Neuronal stem cell (in vitro differentiated cells): ENCODE results near the gene CD3E.

Experiments used
- DNase-seq: peaks from one replicate; pipeline ENCODE4 v3.0.0-alpha.2; 2013; ENCODE audit warnings: low spot score
- H2AFZ ChIP-seq: one replicate; pipeline ENCODE4 v1.6.1; 2013; ENCODE audit warnings: mild to moderate bottlenecking, low read length, inconsistent platforms
- H2AK5ac ChIP-seq: 2 replicates; pipeline ENCODE4 v1.6.1; 2013; ENCODE audit warnings: low read depth, mild to moderate bottlenecking, inconsistent platforms, low read length, moderate library complexity, mixed read lengths
- H2BK120ac ChIP-seq: 2 replicates; pipeline ENCODE4 v1.6.1; 2013; ENCODE audit warnings: low read depth, mild to moderate bottlenecking, inconsistent platforms, low read length, moderate library complexity, mixed read lengths
- H2BK12ac ChIP-seq: one replicate; pipeline ENCODE4 v1.6.1; 2013; ENCODE audit warnings: low read length, inconsistent platforms
- H2BK15ac ChIP-seq: 2 replicates; pipeline ENCODE4 v1.6.1; 2013; ENCODE audit warnings: mild to moderate bottlenecking, low read length, inconsistent platforms, mixed read lengths
- H2BK5ac ChIP-seq: one replicate; pipeline ENCODE4 v1.6.1; 2013; ENCODE audit warnings: inconsistent platforms, mild to moderate bottlenecking, low read length, moderate library complexity
- H3K14ac ChIP-seq: one replicate; pipeline ENCODE4 v1.6.1; 2013; ENCODE audit warnings: low read length, inconsistent platforms
- H3K18ac ChIP-seq: 2 replicates; pipeline ENCODE4 v1.6.1; 2013; ENCODE audit warnings: low read length, inconsistent platforms
- H3K23ac ChIP-seq: 2 replicates; pipeline ENCODE4 v1.6.1; 2013; ENCODE audit warnings: low read depth, mild to moderate bottlenecking, mixed read lengths, low read length, inconsistent platforms; ENCODE audit not compliant: poor library complexity
- H3K27ac ChIP-seq: replicated peaks from 3 replicates; pipeline ENCODE4 v1.5.1; 2013; ENCODE audit warnings: low read length, inconsistent platforms
- H3K27me3 ChIP-seq, 3 experiments: 2 replicates each; pipeline ENCODE4 v1.6.1; 2013; ENCODE audit warnings: low read length in 3 of 3, mild to moderate bottlenecking in 2 of 3, inconsistent platforms in 1 of 3, low read depth in 1 of 3, mixed read lengths in 1 of 3, moderate library complexity in 1 of 3; ENCODE audit not compliant: control insufficient read depth in 3 of 3, insufficient read depth in 3 of 3
- H3K36me3 ChIP-seq, 2 donors: replicated peaks in 1 of 2; 2 replicates each; pipeline ENCODE4 v1.6.1; 2013; ENCODE audit warnings: low read length in 2 of 2; ENCODE audit not compliant: control insufficient read depth in 2 of 2, insufficient read depth in 2 of 2
- H3K4ac ChIP-seq: 2 replicates; pipeline ENCODE4 v1.6.1; 2013; ENCODE audit warnings: inconsistent platforms, mild to moderate bottlenecking, low read length, moderate library complexity
- H3K4me1 ChIP-seq, 2 donors: 1 replicate in 1 of 2; 2 replicates in 1 of 2; pipeline ENCODE4 v1.6.1; 2013; ENCODE audit warnings: low read length in 2 of 2, low read depth in 1 of 2; ENCODE audit not compliant: control insufficient read depth in 2 of 2, insufficient read depth in 1 of 2
- H3K4me2 ChIP-seq: one replicate; pipeline ENCODE4 v1.6.1; 2013; ENCODE audit warnings: mild to moderate bottlenecking, low read length, inconsistent platforms; ENCODE audit not compliant: insufficient read depth, poor library complexity, severe bottlenecking
- H3K4me3 ChIP-seq, 2 donors: 2 replicates each; pipeline ENCODE4 v1.5.1; 2013; ENCODE audit warnings: low read length in 2 of 2, mild to moderate bottlenecking in 2 of 2, inconsistent platforms in 1 of 2, moderate library complexity in 1 of 2
- H3K79me1 ChIP-seq: one replicate; pipeline ENCODE4 v1.6.1; 2013; ENCODE audit warnings: low read depth, mild to moderate bottlenecking, inconsistent platforms, low read length, moderate library complexity
- H3K9ac ChIP-seq: one replicate; pipeline ENCODE4 v1.6.1; 2013; ENCODE audit warnings: mild to moderate bottlenecking, low read depth, low read length, inconsistent platforms; ENCODE audit not compliant: poor library complexity
- H3K9me3 ChIP-seq, 2 donors: replicated peaks in 1 of 2; 2 replicates each; pipeline versions ENCODE3 to v1.6.1; 2013; ENCODE audit warnings: low read length in 2 of 2, mild to moderate bottlenecking in 2 of 2, inconsistent platforms in 1 of 2, low read depth in 1 of 2, mixed read lengths in 1 of 2, moderate library complexity in 1 of 2; ENCODE audit not compliant: control insufficient read depth in 2 of 2, insufficient read depth in 1 of 2
- H4K8ac ChIP-seq: one replicate; pipeline ENCODE4 v1.6.1; 2013; ENCODE audit warnings: low read depth, mild to moderate bottlenecking, inconsistent platforms, low read length, moderate library complexity
- H4K91ac ChIP-seq: one replicate; pipeline ENCODE4 v1.6.1; 2013; ENCODE audit warnings: low read length, low read depth, mild to moderate bottlenecking, inconsistent platforms; ENCODE audit not compliant: poor library complexity
- WGBS, 2 donors: extraction: QIAGEN DNeasy Blood & Tissue Kit; methylation state at CpG; one replicate each; pipeline ENCODE4 v1.1.7; 2013; ENCODE audit warnings: missing lambda C conversion rate in 2 of 2, mixed read lengths in 1 of 2; ENCODE audit not compliant: insufficient read length in 2 of 2, insufficient replicate concordance in 1 of 2; ENCODE audit errors: extremely low coverage in 2 of 2; 5-methylcytosine and 5-hydroxymethylcytosine counted together

The CD3E gene

DNA sequence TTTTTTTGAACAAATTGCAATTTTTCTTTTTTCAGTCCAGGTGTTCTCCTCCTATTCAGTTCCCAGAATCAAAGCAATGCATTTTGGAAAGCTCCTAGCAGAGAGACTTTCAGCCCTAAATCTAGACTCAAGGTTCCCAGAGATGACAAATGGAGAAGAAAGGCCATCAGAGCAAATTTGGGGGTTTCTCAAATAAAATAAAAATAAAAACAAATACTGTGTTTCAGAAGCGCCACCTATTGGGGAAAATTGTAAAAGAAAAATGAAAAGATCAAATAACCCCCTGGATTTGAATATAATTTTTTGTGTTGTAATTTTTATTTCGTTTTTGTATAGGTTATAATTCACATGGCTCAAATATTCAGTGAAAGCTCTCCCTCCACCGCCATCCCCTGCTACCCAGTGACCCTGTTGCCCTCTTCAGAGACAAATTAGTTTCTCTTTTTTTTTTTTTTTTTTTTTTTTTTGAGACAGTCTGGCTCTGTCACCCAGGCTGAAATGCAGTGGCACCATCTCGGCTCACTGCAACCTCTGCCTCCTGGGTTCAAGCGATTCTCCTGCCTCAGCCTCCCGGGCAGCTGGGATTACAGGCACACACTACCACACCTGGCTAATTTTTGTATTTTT, 48.7 kb downstream of the CD3E start:
- no peak overlapping the region for H3K4me2 ChIP-seq
- WGBS, 2 donors: no CpG with 5 or more reads among the region's 6 CpGs
- peaks cover 0 to 2% of the 10 kb centered on the region in 2 donors for H3K9me3 ChIP-seq
- no peaks in the 10 kb centered on the region for H3K36me3 ChIP-seq
- H3K9ac ChIP-seq: no peak overlapping the region
- no peaks in the 10 kb centered on the region for H3K79me1 ChIP-seq
- no peak overlapping the region for H2BK120ac ChIP-seq
- H3K14ac ChIP-seq: no peak overlapping the region
- no peak overlapping the region for H2AFZ ChIP-seq
- no peak overlapping the region for H3K27ac ChIP-seq
- no peak overlapping the region for H4K91ac ChIP-seq
- H2BK12ac ChIP-seq: no peak overlapping the region
- no peak overlapping the region for H4K8ac ChIP-seq
- H3K27me3 ChIP-seq: peaks cover 0 to 22% (median 5%) of the 10 kb centered on the region in 3 experiments
- no peak for DNase-seq
- H2BK15ac ChIP-seq: no peak overlapping the region
- H3K18ac ChIP-seq: no peak overlapping the region
- H3K4me3 ChIP-seq: no peak overlapping the region
- H3K23ac ChIP-seq: no peak overlapping the region
- no peak overlapping the region for H2BK5ac ChIP-seq
- H3K4ac ChIP-seq: no peak overlapping the region
- H2AK5ac ChIP-seq: no peak overlapping the region
- no peaks in the 10 kb centered on the region for H3K4me1 ChIP-seq

DNA sequence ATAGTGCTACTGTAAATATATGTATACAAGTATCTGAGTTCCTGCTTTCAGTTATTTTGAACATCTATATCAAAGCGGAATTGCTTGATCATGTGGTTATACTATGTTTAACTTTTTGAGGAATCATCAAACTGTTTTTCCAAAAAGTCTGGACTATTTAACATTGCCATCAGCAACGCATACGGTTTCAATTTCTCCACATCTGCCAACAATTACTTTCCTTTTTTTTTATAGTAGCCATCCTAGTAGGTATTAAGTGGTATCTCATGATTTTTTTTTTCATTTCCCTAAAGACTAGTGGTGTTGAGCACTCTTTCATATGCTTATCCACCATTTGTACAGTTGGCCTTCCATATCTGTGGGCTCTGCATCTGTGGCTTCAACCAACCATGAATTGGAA, 53.5 kb downstream of the CD3E start:
- WGBS, 2 donors: no CpG with 5 or more reads among the region's 3 CpGs
- DNase-seq: no peak
- no peak overlapping the region for H3K4me3 ChIP-seq
- H3K9me3 ChIP-seq: peaks cover 0 to 2% of the 10 kb centered on the region in 2 donors
- H3K14ac ChIP-seq: no peak overlapping the region
- no peak overlapping the region for H3K4ac ChIP-seq
- H4K8ac ChIP-seq: no peak overlapping the region
- no peak overlapping the region for H2AK5ac ChIP-seq
- H2BK15ac ChIP-seq: no peak overlapping the region
- no peak overlapping the region for H3K23ac ChIP-seq
- no peak overlapping the region for H2BK12ac ChIP-seq
- no peak overlapping the region for H3K4me2 ChIP-seq
- no peaks in the 10 kb centered on the region for H3K27me3 ChIP-seq
- H3K4me1 ChIP-seq: peaks cover 2 to 5% of the 10 kb centered on the region in 2 donors
- H2BK120ac ChIP-seq: no peak overlapping the region
- peak overlapping the region; percentile 87 for H2AFZ ChIP-seq
- no peak overlapping the region for H4K91ac ChIP-seq
- no peak overlapping the region for H3K27ac ChIP-seq
- H3K9ac ChIP-seq: no peak overlapping the region
- no peaks in the 10 kb centered on the region for H3K36me3 ChIP-seq
- H3K79me1 ChIP-seq: no peaks in the 10 kb centered on the region
- H2BK5ac ChIP-seq: no peak overlapping the region
- H3K18ac ChIP-seq: no peak overlapping the region

DNA sequence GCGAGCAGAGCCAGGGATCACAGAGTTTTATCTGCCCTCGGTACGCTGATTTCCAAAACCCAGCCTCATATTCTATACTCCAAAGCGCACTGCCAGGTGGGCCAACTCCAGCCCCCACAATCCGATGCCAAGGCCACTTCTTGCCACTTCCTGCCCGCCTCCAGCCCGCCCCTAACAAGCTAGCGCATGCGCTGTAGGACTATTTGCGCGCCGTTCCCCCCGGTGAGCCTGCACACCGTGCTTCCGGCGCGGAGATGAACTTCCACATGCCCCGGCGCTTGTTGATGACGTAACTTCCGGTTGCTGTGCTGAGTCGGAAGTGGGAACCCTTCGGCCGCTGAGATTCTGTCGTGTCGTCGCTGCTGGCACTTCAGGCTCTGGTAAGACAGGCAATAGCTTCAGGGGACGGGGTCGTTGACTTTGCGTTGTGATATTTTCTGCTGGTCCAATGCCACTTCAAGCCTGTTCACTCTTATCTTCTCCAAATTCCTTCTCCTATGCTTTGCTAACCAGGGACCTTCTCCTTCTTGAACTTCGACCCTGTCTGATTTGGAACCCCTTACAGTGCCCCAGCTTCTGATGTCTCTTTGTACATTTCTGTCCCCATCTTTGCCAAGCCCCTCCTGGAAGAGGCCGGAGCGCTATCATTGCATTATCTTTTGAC, 54.9 kb downstream of the CD3E start, which contains the start of gene UBE4A:
Gene UBE4A, plus strand, starts transcription at position 306 of the 664 bp plus-strand sequence. CDS start 5,481 bp downstream, outside the sequence.
- Histone ChIP-seq H3K4me3 (peak within 1 kb of the TSS; percentile 74 to 87), H2BK15ac (no peak within 1 kb of the TSS), H3K79me1 (no peaks in the 10 kb centered on the region), H2AFZ (peak within 1 kb of the TSS; percentile 87), H3K9ac (peak within 1 kb of the TSS; percentile 82), H3K23ac (no peak within 1 kb of the TSS), H3K4me1 (peaks cover 2 to 5% of the 10 kb centered on the region in 2 donors), H3K36me3 (no peaks in the 10 kb centered on the region), H3K4me2 (peak within 1 kb of the TSS; percentile 39), H3K18ac (peak within 1 kb of the TSS; percentile 62), H3K27ac (no peak within 1 kb of the TSS), H2BK12ac (no peak within 1 kb of the TSS), H3K27me3 (no peaks in the 10 kb centered on the region), H3K4ac (no peak within 1 kb of the TSS), H4K91ac (no peak within 1 kb of the TSS), H3K14ac (no peak within 1 kb of the TSS), H2BK5ac (no peak within 1 kb of the TSS), H3K9me3 (peaks cover 0 to 2% of the 10 kb centered on the region in 2 donors), H4K8ac (peak within 1 kb of the TSS; percentile 45), H2BK120ac (no peak within 1 kb of the TSS), H2AK5ac (no peak within 1 kb of the TSS)
- WGBS, 2 donors: no CpG with 5 or more reads among the region's 33 CpGs
- DNase-seq: peak; percentile 89

DNA sequence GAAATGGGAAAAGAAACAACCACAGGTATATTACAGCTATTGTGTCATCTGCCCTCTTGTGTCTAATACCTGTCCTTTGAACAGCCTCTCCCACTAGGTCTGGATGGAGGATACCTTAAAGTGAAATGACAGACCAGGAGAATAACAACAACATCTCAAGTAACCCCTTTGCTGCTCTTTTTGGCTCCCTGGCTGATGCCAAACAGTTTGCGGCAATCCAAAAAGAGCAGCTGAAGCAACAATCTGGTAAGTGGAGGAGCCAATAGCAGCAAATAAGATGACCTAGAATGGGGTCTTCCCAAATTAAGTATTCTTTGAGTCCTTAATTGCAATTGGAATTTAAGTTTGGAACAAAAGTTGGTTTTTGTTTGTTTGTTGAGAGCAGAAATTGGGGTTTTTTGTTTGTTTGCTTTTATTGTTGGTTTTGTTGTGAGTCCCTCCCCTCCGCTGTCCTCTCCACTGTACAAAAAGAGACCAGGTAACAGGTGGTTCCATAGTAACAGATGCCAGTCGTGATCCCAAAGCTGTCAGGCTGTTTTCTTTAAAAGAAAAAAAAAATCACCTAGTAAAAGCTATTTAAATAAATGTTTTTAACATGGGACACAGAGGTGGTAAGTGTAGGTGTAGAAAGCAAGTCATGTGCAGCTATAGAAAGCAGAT, 60.6 kb downstream of the CD3E start:
- no peak overlapping the region for H2AK5ac ChIP-seq
- no peak overlapping the region for H3K18ac ChIP-seq
- H3K4me1 ChIP-seq: peaks cover 2% of the 10 kb centered on the region in 2 donors
- no CpG with 5 or more reads among the region's 3 CpGs for WGBS, 2 donors
- H3K79me1 ChIP-seq: no peaks in the 10 kb centered on the region
- no peak overlapping the region for H3K23ac ChIP-seq
- H3K9ac ChIP-seq: no peak overlapping the region
- no peak overlapping the region for H2BK12ac ChIP-seq
- H3K4me3 ChIP-seq: no peak overlapping the region
- no peak overlapping the region for H2BK120ac ChIP-seq
- no peaks in the 10 kb centered on the region for H3K9me3 ChIP-seq
- no peak for DNase-seq
- no peak overlapping the region for H3K14ac ChIP-seq
- no peak overlapping the region for H3K4ac ChIP-seq
- no peak overlapping the region for H2AFZ ChIP-seq
- H4K91ac ChIP-seq: no peak overlapping the region
- no peak overlapping the region for H3K27ac ChIP-seq
- no peak overlapping the region for H4K8ac ChIP-seq
- no peak overlapping the region for H2BK15ac ChIP-seq
- H3K36me3 ChIP-seq: peaks cover 2 to 45% of the 10 kb centered on the region in 2 donors
- no peak overlapping the region for H3K4me2 ChIP-seq
- H3K27me3 ChIP-seq: no peaks in the 10 kb centered on the region
- H2BK5ac ChIP-seq: no peak overlapping the region
